GM13977 (cell line): ENCODE results near the gene TBPL1.

Experiments used
- DNase-seq: peaks from one replicate; pipeline ENCODE4 v3.0.0; 2012; ENCODE audit warnings: low spot score
- in situ Hi-C: fragments of 300-500 bp; cut with MboI; formaldehyde crosslinking; loops from one replicate; pipeline ENCODE4 v1.12.0; 2022; ENCODE audit warnings: low sequenced_read_pairs, low pct_unique_long_range_greater_than_20kb, mixed read lengths, inconsistent platforms; ENCODE audit not compliant: unreplicated experiment
- TF ChIP-seq, protein P1 (sequence below): IDR thresholded peaks from 2 replicates; pipeline ENCODE4 v1.5.1; 2012; ENCODE audit warnings: mild to moderate bottlenecking, control low read depth; ENCODE audit not compliant: insufficient read depth; ENCODE audit errors: extremely low read depth, missing control alignments

TBPL1 gene

DNA sequence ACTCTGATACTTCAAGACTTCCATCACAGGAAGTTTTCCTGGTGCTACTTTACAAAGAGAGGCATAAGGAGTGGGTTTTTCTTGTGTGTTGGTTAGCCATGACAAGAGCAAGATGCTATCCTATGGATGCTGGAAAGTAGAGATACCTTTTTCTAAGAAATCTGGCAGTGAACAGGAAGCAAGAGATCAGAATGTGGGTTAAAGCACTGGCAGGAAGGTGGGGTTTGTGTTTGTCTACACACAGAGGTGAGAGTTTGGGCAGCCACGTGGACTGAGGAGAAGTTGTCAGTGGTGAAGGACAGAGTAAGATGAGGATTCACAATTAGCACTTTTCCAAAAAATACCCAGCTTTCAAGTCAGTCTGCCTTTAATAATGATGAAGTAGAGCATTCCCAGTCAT, 81.5 kb downstream of the TBPL1 start:
- DNase-seq, result no peak
- TF ChIP-seq, protein P1, sequence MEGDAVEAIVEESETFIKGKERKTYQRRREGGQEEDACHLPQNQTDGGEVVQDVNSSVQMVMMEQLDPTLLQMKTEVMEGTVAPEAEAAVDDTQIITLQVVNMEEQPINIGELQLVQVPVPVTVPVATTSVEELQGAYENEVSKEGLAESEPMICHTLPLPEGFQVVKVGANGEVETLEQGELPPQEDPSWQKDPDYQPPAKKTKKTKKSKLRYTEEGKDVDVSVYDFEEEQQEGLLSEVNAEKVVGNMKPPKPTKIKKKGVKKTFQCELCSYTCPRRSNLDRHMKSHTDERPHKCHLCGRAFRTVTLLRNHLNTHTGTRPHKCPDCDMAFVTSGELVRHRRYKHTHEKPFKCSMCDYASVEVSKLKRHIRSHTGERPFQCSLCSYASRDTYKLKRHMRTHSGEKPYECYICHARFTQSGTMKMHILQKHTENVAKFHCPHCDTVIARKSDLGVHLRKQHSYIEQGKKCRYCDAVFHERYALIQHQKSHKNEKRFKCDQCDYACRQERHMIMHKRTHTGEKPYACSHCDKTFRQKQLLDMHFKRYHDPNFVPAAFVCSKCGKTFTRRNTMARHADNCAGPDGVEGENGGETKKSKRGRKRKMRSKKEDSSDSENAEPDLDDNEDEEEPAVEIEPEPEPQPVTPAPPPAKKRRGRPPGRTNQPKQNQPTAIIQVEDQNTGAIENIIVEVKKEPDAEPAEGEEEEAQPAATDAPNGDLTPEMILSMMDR, result no peak
- in situ Hi-C loops, result no loop called here

DNA sequence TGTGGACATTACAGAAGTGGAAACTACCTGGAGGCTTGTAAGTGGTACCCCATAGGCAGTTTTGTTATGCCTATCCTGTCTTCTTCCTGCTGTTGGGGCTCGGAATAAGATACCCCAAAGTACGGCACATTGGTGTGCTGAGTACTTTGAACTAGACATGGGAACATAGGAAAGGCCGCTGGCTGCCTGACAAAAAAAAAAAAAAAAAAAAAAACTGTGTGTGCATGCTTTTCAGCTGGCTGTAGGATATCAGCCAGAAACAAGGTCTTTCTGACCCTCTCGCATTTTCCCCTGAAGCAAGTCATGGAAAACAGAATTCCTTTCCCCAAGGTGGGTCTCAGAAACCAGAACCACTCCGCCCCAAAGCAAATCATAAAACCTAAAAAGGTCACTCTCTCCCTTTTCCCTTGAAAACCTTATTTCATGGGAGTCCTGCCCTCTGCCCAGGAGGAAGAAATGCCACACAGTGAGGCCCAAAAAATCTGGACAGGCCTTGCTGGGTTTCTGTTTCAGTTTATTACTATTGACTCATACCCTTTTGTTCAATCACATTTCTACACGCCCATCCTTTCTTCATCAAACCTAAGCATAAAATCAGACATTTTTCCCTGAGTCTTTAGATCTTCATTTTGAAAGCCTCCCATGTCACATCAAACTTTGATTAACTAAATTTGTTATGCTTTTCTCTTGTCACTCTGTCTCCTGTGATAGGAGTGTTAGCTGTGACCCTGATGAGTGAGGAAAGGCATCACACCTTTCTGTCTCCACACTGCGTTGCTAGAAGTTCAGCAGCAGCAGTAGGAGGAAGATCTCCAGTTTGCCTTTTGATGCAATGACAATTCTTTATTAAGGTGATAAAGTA, 82.2 kb downstream of the TBPL1 start:
- DNase-seq, result no peak
- in situ Hi-C loops, result no loop called here
- TF ChIP-seq, protein P1, result no peak

DNA sequence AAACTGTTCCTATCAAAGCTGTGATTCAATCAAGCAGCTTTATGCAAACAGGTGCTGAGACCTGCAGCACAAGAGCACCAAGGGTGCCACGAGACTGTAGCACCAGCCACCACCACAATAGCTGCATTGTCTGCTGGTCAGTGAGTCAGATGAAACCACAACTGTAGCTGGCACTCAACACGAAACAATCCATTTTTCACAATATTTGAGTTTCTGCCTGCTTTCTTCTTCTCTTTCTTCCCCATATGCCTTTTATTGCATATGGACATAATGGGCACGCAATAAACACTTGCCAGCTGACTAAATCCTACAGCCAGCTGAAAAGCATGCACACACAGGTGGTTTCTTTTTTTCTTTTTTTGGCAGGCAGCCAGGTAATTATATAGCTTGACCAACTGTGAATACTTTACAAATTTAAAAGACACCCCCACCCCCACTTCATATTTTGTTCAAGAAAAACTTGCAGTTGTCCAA, 82.8 kb downstream of the TBPL1 start:
- DNase-seq, result no peak
- in situ Hi-C loops, result no loop called here
- TF ChIP-seq, protein P1, result no peak

DNA sequence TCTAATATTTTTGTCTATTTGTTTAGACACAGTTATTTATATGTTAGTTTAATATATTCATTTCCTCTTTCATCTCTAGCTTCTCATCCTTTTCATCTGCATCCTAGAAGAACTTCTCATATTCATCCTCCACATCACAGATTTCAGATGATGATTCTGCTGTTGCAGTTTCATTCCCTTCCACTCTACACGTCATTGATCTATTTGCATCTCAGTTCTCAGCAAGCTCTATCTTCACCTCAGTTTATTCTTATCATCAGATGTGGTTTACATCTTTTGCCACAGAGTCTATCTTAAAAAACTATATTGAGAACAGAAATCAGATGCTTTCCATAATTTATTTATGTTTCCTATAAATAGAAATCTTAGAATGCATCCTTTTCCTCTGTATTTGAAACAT, 86.1 kb downstream of the TBPL1 start:
- in situ Hi-C loops, result no loop called here
- no peak for DNase-seq
- TF ChIP-seq, protein P1, result no peak
